SIG-M5 (cell line): ENCODE data around the gene HAO1.
"Not testable (repeated sequence)": the region's sequence is repeated elsewhere in the genome, so short reads cannot be mapped to it uniquely, and the experiment has no call there.

Experiments
- DNase-seq: peaks from one replicate; lab custom pipeline; 2025; lab: John Stamatoyannopoulos, UW

HAO1 gene

GRCh38 chr20:7855545-7855944 is 84.7 kb downstream of the HAO1 start:
- no peak for DNase-seq

GRCh38 chr20:7853493-7853892 is 86.8 kb downstream of the HAO1 start:
- no peak for DNase-seq

GRCh38 chr20:7850775-7851490 is 89.3 kb downstream of the HAO1 start:
- no peak for DNase-seq

- no peak for DNase-seq
Observed at GRCh38 chr20:7849675-7850074, 90.6 kb downstream of the HAO1 start.

GRCh38 chr20:7848351-7848750 is 91.9 kb downstream of the HAO1 start:
- DNase-seq, result no peak

GRCh38 chr20:7843613-7844012 is 96.6 kb downstream of the HAO1 start:
- DNase-seq, result no peak

GRCh38 chr20:7841971-7842310 is 98.3 kb downstream of the HAO1 start:
- no peak for DNase-seq

GRCh38 chr20:7841291-7841970 is 98.8 kb downstream of the HAO1 start:
- no peak for DNase-seq

GRCh38 chr20:7836076-7836475 is 104.2 kb downstream of the HAO1 start:
- no peak for DNase-seq

GRCh38 chr20:7834441-7834840 is 105.8 kb downstream of the HAO1 start:
- not testable (repeated sequence) for DNase-seq
